Mucosa of rectum (tissue), 2 donors: ENCODE data around the gene NEK1.

ENCODE experiments used
- H3K27ac ChIP-seq, 2 donors: one replicate each; pipeline ENCODE4 v1.7.0; 2013; ENCODE audit warnings: inconsistent platforms in 2 of 2, low read depth in 2 of 2, low read length in 2 of 2
- H3K27me3 ChIP-seq, 2 donors: one replicate each; pipeline ENCODE4 v1.7.0; 2013; ENCODE audit warnings: low read length in 2 of 2; ENCODE audit not compliant: control insufficient read depth in 2 of 2, insufficient read depth in 2 of 2
- H3K36me3 ChIP-seq, 2 donors: one replicate each; pipeline ENCODE4 v1.7.0; 2013; ENCODE audit warnings: low read length in 2 of 2; ENCODE audit not compliant: control insufficient read depth in 2 of 2, insufficient read depth in 2 of 2
- H3K4me1 ChIP-seq, 2 donors: one replicate each; pipeline ENCODE4 v1.7.0; 2013; ENCODE audit warnings: low read length in 2 of 2, mild to moderate bottlenecking in 1 of 2; ENCODE audit not compliant: control insufficient read depth in 2 of 2, insufficient read depth in 2 of 2
- H3K4me3 ChIP-seq, 2 donors: one replicate each; pipeline ENCODE4 v1.7.0; 2013; ENCODE audit warnings: low read length in 2 of 2
- H3K9ac ChIP-seq, 2 donors: one replicate each; pipeline ENCODE4 v1.7.0; 2013; ENCODE audit warnings: low read length in 2 of 2, low read depth in 1 of 2, mild to moderate bottlenecking in 1 of 2
- H3K9me3 ChIP-seq, 2 donors: one replicate each; pipeline ENCODE4 v1.7.0; 2013; ENCODE audit warnings: low read length in 2 of 2; ENCODE audit not compliant: control insufficient read depth in 2 of 2
- donor health status: healthy.
- donor health status: Normal muscosa, but diverticular disease.

The NEK1 gene

DNA sequence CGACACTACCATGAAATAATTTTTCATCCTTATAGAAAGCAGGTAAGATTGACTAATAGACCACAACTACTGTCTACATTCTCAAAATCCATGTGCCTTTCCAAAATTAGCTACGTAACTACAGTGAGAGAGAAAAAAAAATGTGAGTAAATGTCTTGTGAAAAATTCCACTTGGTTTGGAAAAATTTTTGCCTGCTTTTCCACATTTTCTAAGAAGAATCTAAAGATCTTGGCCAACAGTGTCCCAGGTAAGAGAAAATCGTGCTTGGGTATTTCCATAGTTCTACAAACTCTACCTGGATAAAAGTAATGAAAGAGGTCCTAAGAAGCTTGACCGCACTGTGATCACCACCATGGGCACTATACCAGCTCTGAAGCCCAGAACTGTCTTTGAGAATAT lies 6.6 kb upstream of the NEK1 start:
- Histone ChIP-seq H3K9ac (peak overlapping the region in 1 of 2 donors; percentile 100), H3K27ac (peak overlapping the region; percentile 20 to 100), H3K4me3 (peak overlapping the region in 1 of 2 donors; percentile 89), H3K4me1 (peaks cover 3 to 18% of the 10 kb centered on the region in 2 donors), H3K27me3 (no peaks in the 10 kb centered on the region), H3K9me3 (no peaks in the 10 kb centered on the region), H3K36me3 (no peaks in the 10 kb centered on the region)

DNA sequence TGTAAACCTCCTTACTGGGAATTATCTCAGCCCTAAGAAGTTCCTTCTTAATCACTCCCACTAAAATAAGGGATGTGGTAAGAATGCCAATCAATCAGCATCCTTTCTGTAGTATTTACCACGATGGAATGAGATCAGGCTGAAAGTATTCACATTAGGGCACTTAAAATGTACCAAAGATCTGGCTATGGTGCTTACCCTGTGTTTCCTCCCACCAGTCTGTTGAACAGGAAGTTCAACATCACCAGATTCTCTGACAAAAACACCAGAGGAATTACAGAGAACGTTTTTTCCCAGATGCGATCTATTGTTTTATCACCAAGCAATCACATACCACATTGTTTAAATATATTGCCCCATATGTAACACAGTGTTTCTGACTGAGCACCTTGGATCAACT lies 5.9 kb upstream of the NEK1 start:
- H3K9ac ChIP-seq = peak overlapping the region in 1 of 2 donors; percentile 25
- H3K27ac ChIP-seq = peak overlapping the region; percentile 10 to 27
- no peaks in the 10 kb centered on the region for H3K27me3 ChIP-seq
- no peaks in the 10 kb centered on the region for H3K36me3 ChIP-seq
- no peak overlapping the region for H3K4me3 ChIP-seq
- H3K9me3 ChIP-seq = no peaks in the 10 kb centered on the region
- H3K4me1 ChIP-seq = peaks cover 5 to 19% of the 10 kb centered on the region in 2 donors

- Histone ChIP-seq H3K27ac (peak overlapping the region; percentile 61 to 66), H3K9ac (no peak overlapping the region), H3K27me3 (no peaks in the 10 kb centered on the region), H3K4me1 (peaks cover 6 to 20% of the 10 kb centered on the region in 2 donors), H3K9me3 (no peaks in the 10 kb centered on the region), H3K4me3 (no peak overlapping the region), H3K36me3 (no peaks in the 10 kb centered on the region)
These were observed 4.9 kb upstream of the NEK1 start for GRCh38 chr4:169617306-169617705.

- H3K27ac ChIP-seq = peak overlapping the region; percentile 61 to 66
- H3K4me3 ChIP-seq = no peak overlapping the region
- H3K4me1 ChIP-seq = peaks cover 6 to 17% of the 10 kb centered on the region in 2 donors
- H3K9me3 ChIP-seq = no peaks in the 10 kb centered on the region
- peak overlapping the region in 1 of 2 donors; percentile 14 for H3K9ac ChIP-seq
- no peaks in the 10 kb centered on the region for H3K27me3 ChIP-seq
- H3K36me3 ChIP-seq = no peaks in the 10 kb centered on the region
These were observed 4.5 kb upstream of the NEK1 start for GRCh38 chr4:169616846-169617245.

DNA sequence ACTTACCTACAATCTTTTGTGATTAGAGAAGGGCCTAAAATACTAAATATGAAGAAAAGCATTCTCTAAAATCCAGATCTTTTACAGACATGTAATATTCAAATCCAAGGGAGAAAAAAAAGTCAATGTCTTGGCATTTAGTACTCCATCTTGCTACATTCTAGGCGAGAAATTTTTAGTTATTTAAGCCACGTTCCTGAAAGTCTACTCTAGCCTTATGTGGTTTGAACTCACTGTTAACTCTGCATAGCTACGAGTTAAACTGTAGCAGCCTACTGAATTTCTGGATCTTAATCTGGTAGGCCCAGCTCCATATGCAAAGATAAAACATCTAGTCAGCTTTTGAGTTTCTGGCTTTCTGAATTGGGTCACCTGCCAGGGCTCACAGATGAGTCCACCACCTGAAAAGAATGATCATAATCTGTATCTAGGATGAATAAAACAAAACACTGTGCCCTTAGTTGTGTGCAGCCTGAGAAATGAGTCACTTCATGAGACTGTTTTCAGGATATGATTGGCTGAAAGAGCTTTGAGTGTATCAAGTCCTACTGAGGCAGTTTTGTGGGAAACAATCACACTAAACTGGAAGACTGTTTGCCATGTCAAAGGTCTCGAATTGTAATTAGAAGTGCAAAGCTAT lies 3.2 kb upstream of the NEK1 start:
- H3K9me3 ChIP-seq = no peaks in the 10 kb centered on the region

DNA sequence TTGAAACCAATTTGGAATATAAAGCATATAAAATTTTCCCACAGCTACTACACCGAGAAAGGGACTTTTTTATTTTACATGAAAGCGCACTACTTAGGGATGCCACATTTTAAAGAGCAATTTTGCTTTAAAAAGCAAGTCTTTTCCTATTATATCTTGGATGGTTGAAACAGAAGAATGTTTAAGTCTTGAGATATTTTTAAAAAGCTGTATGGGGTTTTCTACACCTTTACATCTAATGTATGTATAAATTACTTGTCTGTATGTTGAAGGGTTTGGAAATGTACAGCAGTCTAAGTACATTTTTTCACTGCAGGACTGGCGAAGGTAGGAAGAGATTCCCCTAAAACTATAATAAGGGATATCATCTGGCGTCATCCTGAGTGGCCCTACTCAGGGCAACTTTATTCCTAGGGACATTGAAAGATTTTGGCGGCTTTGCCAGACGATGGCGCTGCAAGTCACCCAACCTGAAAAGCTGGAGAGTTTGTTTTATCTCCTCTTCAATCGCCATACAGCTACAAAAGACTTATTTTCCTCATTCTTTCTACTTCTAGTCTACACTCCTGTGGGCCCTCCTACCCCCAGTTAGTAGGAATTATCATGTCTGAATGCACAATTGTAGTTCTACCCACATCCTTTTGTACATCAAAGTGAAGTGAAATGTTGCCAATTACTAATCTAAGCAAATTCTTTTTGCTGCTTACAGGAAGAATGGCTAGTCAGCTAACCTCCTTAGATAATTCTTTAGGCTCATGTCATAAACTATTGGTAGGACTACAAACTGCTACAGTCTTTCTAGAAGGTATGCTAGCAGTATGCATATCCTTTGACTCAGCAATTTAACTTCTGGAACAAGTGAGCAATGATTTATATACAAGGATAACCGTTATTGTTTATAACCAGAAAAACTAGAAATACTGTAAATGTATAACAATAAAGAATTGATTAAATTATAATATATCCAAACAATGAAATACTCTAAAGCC lies 782 bp upstream of the NEK1 start:
- Histone ChIP-seq H3K9me3 (no peaks in the 10 kb centered on the region), H3K4me3 (peak overlapping the region; percentile 88 to 90), H3K9ac (peak overlapping the region; percentile 27 to 50), H3K27me3 (no peaks in the 10 kb centered on the region), H3K27ac (peak overlapping the region; percentile 96 to 98), H3K4me1 (peaks cover 4 to 22% of the 10 kb centered on the region in 2 donors), H3K36me3 (no peaks in the 10 kb centered on the region)

More for the DNA sequence above, 3.2 kb upstream of the NEK1 start:
- no peaks in the 10 kb centered on the region for H3K36me3 ChIP-seq
- no peaks in the 10 kb centered on the region for H3K27me3 ChIP-seq
- H3K27ac ChIP-seq = no peak overlapping the region
- H3K4me1 ChIP-seq = peaks cover 4 to 25% of the 10 kb centered on the region in 2 donors
- H3K4me3 ChIP-seq = no peak overlapping the region
- no peak overlapping the region for H3K9ac ChIP-seq

- Histone ChIP-seq H3K9ac (peak overlapping the region in 1 of 2 donors; percentile 96), H3K36me3 (no peaks in the 10 kb centered on the region), H3K27ac (no peak overlapping the region), H3K4me1 (peaks cover 4 to 19% of the 10 kb centered on the region in 2 donors), H3K27me3 (no peaks in the 10 kb centered on the region), H3K4me3 (peak overlapping the region in 1 of 2 donors; percentile 90), H3K9me3 (no peaks in the 10 kb centered on the region)
These were observed 1.2 kb downstream of the NEK1 start for GRCh38 chr4:169611157-169611556.

- Histone ChIP-seq H3K9me3 (no peaks in the 10 kb centered on the region), H3K4me3 (no peak overlapping the region), H3K27me3 (no peaks in the 10 kb centered on the region), H3K27ac (no peak overlapping the region), H3K9ac (no peak overlapping the region), H3K36me3 (peaks cover 3 to 7% of the 10 kb centered on the region in 2 donors), H3K4me1 (no peaks in the 10 kb centered on the region)
These were observed 7.5 kb downstream of the NEK1 start for GRCh38 chr4:169604903-169605331.

GRCh38 chr4:169604131-169604900 lies 8.1 kb downstream of the NEK1 start:
- H3K4me3 ChIP-seq = no peak overlapping the region
- H3K27ac ChIP-seq = no peak overlapping the region
- peaks cover 3 to 7% of the 10 kb centered on the region in 2 donors for H3K36me3 ChIP-seq
- H3K27me3 ChIP-seq = no peaks in the 10 kb centered on the region
- no peaks in the 10 kb centered on the region for H3K4me1 ChIP-seq
- no peaks in the 10 kb centered on the region for H3K9me3 ChIP-seq
- no peak overlapping the region for H3K9ac ChIP-seq
